Body of pancreas (tissue), 4 donors: ENCODE data around the gene MGAT5.

ENCODE experiments used
- POLR2A ChIP-seq, 3 donors: fragments of 450-650 bp; IDR thresholded peaks; one replicate each; pipeline ENCODE4 v1.6.1; 2016; ENCODE audit warnings: antibody characterized with exemption in 3 of 3, mild to moderate bottlenecking in 2 of 3
- TF ChIP-seq, protein P1 (sequence below), 7 experiments: fragments of 450-650 bp in 4 of 7; fragments of 200-600 bp in 3 of 7; sonication (generic) in 3 of 7; IDR thresholded peaks; one replicate each; pipeline ENCODE4 v1.5.1; 2016 to 2019; ENCODE audit warnings: antibody characterized with exemption in 7 of 7

- TF ChIP-seq, protein P1, sequence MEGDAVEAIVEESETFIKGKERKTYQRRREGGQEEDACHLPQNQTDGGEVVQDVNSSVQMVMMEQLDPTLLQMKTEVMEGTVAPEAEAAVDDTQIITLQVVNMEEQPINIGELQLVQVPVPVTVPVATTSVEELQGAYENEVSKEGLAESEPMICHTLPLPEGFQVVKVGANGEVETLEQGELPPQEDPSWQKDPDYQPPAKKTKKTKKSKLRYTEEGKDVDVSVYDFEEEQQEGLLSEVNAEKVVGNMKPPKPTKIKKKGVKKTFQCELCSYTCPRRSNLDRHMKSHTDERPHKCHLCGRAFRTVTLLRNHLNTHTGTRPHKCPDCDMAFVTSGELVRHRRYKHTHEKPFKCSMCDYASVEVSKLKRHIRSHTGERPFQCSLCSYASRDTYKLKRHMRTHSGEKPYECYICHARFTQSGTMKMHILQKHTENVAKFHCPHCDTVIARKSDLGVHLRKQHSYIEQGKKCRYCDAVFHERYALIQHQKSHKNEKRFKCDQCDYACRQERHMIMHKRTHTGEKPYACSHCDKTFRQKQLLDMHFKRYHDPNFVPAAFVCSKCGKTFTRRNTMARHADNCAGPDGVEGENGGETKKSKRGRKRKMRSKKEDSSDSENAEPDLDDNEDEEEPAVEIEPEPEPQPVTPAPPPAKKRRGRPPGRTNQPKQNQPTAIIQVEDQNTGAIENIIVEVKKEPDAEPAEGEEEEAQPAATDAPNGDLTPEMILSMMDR (IDR thresholded peaks at IDR 0.05): no peak
- TF ChIP-seq POLR2A (IDR thresholded peaks at IDR 0.05): no peak
Measured at GRCh38 chr2:134314202-134314601, 60.3 kb downstream of the MGAT5 start.
